ENCODE results near the gene MEAF6.

MEAF6 gene

DNA sequence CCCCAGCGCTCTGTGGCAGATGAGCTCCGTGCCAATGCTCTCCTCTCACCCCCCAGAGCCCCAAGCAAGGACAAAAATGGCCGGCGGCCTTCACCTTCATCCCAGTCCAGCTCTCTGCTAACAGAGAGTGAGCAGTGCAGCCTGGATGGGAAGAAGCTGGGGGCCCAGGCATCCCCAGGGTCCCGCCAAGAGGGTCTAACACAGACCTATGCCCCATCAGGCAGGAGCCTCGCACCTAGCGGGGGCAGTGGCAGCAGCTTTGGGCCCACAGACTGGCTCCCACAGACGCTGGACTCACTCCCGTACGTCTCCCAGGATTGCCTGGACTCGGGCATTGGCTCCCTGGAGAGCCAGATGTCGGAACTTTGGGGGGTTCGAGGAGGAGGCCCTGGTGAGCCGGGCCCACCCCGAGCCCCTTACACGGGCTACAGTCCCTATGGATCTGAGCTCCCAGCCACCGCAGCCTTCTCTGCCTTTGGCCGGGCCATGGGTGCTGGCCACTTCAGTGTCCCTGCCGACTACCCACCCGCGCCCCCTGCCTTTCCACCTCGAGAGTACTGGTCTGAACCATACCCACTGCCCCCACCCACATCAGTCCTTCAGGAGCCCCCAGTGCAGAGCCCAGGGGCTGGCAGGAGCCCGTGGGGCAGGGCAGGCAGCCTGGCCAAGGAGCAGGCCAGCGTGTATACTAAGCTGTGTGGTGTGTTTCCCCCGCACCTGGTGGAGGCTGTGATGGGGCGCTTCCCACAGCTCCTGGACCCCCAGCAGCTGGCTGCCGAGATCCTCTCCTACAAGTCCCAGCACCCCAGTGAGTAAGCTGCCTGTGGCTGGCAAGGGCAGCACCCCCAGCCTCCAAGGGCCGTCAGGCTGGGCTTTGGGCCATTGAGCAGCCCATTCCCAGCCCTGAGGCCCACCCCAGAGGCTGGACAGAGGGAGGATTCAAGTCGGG is 31.5 kb downstream of the MEAF6 start:
- DNase-seq: no peak

DNA sequence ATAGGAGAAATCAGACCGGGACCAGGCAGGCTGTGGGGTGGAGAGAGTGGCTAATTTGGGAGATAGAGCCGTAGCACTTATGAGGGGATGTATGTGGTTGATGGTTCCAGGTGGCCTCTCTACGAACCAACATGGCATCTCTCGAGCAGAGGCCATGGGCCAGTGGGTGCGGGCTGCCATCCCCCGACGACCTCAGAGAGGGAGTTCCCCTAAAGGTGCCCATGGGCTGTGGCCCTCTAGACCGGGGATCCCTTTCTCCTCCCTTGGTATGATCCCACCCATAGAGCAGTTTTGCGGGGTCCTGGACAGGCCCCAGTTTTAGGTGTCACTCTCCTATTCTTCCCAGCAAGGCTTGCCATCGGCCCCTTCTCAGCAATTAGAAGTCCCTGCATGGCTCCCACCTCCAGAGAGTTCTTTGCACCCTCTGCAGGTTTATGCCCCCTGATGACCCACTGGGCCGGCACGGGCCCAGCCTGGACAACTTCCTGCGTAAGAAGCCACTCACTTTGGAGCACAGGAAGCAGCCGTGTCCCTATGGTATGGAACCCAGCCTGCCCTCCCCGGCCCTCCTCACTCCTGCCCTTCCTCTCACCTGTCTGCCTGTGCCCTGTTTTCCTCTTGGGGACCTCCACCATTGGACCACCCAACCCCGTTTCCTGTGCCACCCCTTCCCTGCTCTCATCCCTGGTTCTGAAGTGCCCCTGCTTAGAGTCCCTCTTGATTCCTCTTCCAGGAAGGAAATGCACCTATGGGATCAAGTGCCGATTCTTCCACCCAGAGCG is 32.4 kb downstream of the MEAF6 start:
- no peak for DNase-seq

DNA sequence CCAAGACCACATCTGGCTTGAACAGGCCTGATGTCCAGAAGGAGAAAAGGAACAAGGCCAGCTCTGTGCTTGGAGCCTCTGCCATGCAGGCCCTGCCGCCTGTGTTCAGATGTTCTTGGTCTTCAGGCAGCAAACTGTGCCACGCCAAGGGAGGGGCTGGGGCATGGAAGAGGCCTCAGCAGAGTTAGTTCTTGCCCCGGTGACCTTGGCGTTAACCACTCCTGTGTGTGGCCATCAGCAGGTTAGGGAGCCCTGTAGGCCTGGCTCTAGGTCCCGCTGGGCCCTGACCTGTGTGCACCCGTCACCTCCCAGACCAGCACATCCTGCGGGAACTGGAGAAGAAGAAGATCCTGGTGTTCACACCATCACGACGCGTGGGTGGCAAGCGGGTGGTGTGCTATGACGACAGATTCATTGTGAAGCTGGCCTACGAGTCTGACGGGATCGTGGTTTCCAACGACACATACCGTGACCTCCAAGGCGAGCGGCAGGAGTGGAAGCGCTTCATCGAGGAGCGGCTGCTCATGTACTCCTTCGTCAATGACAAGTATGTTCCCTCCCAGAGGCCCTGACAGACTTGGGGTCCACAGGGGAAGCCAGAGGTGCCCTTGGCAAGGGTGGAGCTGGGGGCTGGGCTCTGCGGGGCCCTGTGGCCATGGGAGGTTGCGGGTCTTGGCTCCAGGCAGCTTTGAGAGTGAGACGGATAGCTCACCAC is 33.1 kb downstream of the MEAF6 start:
- peak; percentile 76 for DNase-seq

DNA sequence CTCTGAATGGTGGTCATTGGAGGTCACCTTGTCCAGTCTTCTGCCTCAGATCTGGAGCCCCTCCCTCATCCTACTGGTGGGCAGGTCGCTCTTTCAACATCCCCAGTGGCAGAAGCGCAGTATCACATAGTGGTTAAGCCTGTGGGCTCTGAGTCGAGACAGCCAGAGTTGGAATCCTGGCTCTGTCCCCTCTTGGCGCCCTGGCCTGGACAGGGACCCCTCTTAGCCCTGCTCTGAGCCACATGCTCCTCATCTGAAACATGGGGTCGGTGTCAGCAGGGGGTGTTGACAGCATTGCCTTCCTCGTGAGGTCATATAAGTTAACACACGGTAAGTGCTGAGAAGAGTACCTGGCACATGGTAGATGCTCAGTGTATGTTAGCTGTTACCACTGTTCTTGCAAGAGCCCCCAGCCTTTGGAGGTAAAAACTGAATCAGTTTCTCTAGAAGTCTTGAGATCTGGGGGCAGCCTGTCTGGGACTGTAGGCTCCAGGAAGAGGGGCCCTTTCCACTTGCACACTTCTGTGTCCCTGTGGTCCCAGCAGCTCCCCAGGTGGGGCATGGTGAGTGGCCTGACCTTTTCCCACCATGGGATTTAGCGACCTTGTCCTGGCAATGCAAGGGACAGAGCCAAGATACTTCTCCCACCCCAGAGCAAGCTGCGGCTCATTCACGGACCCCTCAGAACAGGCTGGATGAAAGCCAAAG is 33.8 kb downstream of the MEAF6 start:
- peak; percentile 30 for DNase-seq

DNA sequence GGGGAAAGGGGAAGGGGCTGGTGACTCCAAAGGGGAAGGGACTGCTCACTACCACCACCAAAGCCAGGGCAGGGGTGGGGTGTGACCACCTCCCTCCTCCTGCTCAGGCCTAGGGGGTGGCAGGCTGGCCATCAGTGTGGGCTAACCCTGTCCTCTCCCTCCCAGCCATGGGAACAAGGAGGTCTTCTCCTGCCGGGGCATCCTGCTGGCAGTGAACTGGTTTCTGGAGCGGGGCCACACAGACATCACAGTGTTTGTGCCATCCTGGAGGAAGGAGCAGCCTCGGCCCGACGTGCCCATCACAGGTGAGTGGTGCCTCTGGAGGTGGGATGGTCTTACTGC is 34.5 kb downstream of the MEAF6 start:
- no peak for DNase-seq

DNA sequence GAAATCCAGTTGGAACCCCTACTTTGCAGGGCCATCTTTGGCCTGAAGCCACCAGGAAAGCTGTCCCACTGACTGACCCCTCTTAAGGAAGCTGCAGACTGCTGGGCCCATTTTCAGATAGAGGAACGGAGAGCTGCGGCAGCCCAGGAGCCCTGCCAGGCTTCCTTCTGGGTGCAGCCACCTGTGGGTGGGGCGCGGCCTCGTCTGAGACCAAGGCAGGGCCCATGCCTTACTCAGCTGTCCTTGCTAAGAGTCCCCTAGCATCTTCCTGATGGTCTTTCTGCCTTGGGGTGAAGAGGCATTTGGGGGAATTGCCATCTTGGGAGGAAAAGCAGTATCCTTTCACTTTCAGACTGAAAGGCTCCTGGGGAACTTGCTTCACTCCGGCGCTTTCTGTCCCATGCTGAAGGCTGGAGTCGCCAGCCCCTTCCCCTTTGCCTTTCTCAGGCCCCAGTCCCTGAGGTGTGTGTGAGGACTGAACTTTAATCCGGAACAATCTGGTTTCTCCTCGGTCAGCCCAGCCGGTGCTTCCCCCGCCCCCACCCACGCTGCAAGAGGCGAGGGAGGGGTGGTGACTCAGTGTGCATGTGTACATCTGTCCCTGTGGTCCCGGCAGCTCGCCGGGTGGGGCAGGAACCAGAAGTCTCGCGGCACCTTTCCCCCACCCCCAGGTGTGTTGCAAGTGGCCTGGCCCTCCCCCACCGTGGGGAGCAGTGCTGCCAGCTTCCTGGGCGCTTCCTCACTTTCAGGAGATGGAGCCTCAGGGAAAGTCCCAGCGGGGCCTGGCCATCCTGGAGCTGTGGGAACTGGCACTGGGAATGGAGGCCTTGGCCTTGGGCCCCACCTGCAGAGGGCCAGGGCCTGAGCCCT is 35.1 kb downstream of the MEAF6 start:
- peak; percentile 92 for DNase-seq

DNA sequence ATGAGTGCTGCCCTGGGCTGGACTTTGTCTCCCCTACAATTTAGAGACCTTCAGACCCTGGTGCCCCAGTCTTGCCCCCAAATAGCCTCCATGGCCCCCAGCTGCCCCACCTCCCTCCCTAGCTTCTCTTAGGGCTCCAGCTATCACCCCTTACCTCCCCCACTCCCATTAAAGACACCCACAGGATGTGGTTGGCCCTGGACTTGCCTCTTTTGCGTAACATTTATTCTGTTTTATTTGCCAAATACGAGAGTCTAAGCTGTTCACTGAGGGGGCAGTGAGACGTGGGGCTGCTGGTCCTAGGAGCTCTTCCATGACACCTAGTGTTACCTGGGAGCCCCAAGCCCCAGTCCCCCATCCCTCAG is 35.7 kb downstream of the MEAF6 start:
- peak; percentile 63 for DNase-seq

DNA sequence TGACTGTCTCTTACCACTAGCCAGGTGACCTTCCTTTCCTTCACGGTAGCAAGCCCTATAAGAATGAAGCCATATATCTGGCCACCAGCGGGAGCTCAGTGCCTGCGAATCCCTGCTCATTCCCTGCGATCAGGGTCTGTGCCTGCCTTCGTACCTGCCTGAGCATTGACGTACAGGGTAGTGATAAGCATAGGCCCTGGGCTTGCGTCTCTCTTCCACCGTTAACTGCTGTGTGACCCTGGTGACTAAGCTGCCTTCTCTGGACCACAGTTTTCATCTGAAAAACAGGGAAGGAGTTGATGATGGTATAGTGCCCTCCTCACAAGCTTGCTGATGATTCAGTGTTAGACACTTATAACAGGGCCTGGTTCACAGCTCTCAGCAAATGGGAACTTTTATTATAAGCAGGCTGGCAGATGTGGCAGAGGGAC is 36.1 kb downstream of the MEAF6 start:
- DNase-seq: peak; percentile 74

DNA sequence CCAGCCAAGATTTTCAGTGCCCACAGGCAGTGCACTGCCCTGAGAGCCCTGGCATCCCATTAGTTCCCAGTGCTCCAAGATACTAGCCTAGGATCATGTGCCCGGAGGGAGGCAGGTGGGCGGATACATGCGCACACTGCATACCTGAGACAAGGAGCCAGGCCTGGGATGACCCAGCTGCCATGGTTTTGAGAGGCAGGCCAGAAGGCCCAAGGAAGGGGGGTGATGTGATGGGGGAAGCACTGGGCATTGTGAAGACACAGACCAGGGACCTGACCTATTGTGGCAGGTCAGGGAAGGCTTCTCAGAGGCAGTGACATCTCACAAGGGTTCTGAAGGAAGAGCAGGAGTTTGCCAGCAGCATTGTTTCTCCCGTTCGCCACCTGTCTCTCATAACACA is 36.6 kb downstream of the MEAF6 start:
- DNase-seq: no peak

DNA sequence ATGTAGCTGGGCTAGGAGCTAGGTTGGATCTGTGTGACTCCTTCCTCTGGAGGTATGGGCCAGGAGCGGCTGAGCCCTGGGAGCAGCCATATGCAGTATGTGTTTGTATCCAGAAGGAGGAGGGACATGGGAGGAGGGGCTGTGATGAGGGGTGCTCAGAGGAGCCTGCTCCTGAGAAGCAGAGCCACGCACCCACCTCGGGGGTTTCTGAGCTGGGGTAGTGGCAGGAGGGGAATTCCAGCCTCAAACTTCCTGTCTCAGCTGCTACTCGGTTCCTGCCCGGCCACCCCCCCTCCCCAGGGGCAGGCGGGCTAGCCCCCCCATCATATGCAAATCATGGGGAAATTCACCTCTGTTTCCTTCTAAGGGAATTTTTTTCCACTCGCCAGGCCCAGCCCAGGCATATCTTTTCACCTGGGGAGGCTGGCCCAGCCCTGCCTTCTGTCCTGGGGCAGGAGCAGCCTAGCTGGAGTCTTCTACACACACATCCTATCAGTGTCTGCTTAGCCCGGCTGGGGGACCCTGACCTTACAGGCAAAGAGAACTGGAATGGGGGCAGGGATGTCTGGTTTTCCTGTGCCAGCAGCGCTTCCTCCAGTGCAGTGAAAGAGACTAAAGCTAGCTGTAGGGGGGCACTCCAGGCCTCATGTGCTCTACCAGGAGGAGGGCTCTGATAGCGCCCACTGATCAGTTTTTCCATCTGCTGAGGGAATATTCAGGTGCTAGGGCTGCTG is 37.2 kb downstream of the MEAF6 start:
- DNase-seq: peak; percentile 88

DNA sequence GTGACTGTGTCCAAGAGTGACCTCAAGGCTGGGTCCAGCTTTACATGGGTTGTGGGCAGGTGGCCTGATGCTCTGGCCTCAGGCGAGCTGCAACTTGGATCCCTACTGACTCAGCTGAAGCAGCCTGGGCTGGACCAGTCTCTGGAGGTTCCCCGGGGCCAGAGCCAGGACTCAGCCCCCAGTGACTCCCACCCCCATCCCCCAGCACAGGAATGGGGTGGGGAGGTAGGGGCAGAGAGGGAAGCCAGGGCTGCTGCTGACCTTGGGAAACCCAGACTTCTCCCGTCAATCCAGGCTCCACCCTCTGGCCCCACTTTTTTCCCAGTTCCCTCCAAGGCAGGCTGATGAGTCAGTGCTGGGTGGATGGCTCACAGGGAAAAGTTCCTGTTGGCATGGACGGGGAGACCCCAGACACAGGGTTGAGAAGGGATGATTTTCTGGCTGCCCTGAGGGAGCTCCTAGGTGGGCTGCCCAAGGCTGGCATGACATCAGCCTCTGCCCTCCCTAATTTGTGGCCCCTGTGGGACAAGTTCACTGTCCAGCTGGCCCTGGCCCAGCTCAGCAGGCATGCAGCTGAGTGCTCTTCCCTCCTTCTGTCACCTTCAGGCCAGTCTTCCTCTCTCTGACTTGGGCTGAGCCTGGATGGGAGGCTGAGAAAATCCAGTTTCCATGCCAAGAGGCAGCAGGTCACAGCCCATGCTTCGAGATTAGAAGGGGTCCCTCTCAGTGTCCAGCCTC is 37.9 kb downstream of the MEAF6 start:
- DNase-seq: no peak

DNA sequence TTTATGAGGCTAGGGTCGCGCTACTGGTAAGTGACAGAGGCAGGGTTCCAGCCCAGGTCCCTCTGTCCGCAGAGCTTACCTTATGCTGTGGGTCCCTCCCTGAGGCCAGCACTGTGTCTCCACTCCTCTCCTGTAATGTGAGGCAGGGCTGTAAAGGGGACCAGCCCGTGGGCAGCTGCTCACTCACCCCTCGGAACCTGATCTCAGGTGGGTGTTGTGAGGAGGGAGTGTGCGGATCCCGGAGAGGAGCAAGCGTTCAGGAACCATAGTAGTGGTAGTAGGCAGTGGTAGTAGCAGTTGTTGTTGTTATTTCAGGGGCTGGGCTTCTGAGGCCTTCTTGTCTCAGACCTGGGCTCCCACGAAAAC is 38.5 kb downstream of the MEAF6 start:
- DNase-seq: no peak

DNA sequence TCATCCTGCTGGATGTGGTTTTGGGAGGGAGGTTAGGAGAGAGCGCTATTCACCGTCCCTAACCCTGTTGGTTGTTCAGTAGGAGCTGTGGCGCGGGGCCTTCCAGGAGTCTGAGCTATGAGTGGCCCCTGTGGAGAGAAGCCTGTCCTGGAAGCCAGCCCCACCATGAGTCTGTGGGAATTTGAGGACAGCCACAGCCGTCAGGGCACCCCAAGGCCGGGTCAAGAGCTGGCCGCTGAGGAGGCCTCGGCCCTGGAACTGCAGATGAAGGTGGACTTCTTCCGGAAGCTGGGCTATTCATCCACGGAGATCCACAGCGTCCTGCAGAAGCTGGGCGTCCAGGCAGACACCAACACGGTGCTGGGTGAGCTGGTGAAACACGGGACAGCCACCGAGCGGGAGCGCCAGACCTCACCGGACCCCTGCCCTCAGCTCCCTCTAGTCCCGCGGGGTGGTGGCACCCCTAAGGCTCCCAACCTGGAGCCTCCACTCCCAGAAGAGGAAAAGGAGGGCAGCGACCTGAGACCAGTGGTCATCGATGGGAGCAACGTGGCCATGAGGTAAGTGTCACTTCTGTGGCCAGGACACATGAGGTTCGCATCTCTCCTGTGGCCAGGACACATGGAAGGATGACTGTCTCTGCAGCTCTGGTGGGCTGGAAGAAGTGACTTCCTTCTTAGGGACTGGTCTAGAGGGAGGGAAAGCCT is 39.0 kb downstream of the MEAF6 start:
- DNase-seq: no peak

DNA sequence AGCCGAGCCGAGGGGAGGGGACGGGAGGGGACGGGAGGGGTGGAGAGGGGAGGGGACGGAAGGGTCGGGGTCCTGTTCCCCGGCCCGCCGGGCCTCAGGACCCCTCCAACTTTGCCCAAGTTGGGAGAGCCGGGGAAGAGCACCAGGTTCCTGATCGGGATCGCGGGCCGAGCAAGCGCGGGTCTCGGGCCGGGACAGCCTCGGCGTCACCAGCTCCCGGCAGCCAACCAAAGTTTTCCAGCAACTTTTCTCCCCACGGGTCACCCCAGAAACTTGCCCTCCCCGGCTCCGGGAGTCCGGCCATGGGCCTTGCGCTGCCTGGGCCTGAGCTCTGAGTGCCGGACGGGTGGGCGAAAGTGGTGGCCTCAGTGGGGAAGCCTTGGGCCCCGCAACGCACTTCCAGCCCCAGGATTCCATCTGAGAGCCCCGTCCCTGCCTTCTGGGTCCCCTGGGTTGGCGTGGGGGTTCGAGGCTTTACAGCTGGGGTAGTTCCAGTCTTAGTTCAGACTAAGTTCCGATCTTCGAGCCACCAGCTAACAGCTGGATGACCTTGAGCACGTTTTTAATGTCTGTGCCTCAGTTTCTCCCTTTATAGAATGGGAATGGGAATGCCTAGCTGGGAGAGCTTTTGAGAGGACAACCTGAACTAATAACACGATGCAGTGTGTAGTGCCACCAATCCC is 39.7 kb downstream of the MEAF6 start:
- peak; percentile 57 for DNase-seq

DNA sequence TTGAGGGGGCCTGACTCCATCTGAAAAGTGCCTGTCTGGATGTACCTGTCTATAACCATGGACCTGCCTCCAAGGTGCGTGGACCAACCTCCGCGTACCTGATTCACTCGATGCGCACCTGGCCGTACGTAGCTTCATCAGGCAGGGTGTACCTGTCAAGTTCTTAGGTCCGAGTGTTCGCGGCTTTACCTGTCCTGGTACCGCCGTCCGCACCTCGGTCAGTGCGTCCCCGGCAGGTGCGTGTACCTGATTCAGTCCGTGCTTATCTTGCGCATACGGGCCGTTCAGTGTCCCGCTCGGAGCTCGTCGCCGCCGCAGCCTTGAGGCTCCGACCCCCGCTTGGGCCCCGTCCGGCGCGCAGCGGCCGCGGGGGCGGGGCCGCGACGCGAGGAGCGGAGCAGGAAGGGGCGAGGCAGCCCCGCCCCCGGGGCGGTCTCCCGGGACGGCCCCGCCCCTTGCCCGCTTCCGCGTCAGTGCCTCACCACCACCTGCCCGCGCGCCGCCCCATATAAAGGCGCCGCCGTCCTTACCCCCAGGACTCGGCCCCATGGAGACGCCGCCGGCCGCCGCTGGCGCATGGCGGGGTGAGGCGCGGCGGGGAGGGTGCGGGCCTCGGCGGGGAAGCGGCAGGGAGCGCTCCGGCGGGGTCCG is 40.4 kb downstream of the MEAF6 start, which contains the start of gene ZC3H12A:
TSS of gene ZC3H12A (plus strand) at position 535 of the 651 bp plus-strand sequence. CDS start 917 bp downstream, outside the sequence.
- peak; percentile 93 for DNase-seq

DNA sequence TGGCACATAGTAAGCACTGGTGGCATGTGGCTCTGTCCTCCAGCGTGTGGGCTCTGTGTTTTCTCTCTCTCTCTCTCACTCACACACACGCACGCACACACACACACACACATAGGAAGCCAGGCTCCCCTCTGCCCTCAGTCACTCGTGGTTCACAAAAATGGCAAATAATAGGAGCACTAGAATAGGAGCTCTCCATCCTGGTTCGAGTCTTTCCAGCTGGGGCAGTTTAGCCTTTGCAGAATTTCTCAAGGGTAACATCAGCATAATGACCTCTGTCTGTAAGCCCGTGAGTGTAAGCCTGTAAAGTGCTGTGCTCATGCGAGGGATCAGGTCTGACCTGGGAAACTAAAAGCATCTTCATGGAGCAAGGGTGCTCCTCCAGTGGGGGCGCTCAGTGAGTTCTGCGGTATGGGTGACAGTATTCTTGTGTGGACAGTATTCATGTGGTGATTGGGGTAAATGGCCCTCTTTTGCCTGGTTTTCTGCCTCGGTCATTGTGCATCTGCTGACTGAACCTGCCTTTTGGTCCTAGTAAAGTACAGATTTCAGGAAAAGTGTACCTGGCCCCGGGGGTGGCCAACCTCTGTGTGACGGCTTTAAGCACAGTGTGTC is 41.0 kb downstream of the MEAF6 start:
- DNase-seq: no peak

DNA sequence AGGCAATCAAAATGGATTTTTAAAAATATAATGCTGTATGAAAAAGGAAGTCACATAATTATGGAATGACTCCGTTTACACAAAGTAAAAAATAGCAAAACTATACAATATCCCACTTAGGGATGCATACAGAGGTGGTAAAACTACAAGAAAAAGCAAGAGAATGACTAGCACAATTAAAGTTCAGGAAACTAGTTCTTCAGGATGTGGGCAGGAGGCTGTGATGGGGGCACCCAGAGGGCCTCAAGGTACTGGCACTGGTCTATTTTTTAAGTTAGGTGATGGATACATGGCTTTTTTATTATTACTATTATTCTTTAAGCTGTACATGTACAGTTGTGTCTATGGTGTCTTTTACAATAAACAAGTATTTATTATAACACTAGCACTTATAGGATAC is 41.6 kb downstream of the MEAF6 start:
- no peak for DNase-seq

DNA sequence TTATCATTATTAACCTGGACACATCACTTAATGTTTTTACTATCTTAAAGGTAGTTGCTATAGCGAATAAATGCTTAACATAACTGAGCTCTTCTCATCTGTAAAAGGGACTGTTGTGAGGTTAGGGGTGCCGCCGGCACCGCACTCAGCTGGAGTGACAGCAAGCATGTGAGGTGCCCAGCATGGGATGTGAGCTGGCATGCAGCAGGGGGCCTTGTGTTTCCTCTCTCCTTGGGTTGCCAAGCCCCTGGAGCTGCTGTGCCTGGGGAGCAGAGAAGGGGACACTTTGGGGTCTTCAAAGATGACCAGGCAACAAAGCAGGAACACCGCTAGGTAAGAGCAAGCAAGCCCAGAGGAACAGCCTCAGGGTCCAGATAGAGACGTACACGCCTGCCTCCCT is 42.3 kb downstream of the MEAF6 start:
- no peak for DNase-seq

Measured in stimulated activated CD8-positive, alpha-beta memory T cell treated with anti-CD3 and anti-CD28 coated beads, Interleukin-4, amount 100 ng/mL, for 48 hours (primary cell).